Thyroid gland (tissue), 4 donors: ENCODE measurements around the gene FAM237A. TPM values are rescaled to one million over a fixed set of nuclear protein-coding genes. Genes with fewer than 3 reads are reported as not detected.
A peak's percentile ranks its signal among the peaks of the same experiment; 100 is the strongest.

Experiments used
- DNase-seq, 2 donors: peaks; one replicate each; pipeline ENCODE4 v3.0.0-alpha.2; 2019
- H3K27ac ChIP-seq, 3 donors: fragments of 200-600 bp; sonication (generic); 1 replicate in 2 of 3; 2 replicates in 1 of 3; pipeline ENCODE4 v1.5.1; 2016 to 2019; ENCODE audit warnings: mild to moderate bottlenecking in 1 of 3, moderate library complexity in 1 of 3
- H3K27me3 ChIP-seq: fragments of 200-600 bp; sonication (generic); one replicate; pipeline ENCODE4 v1.5.1; 2019
- H3K36me3 ChIP-seq, 2 donors: fragments of 200-600 bp; sonication (generic); one replicate each; pipeline ENCODE4 v1.5.1; 2016 to 2019
- H3K4me1 ChIP-seq, 2 donors: fragments of 200-600 bp; sonication (generic); one replicate each; pipeline ENCODE4 v1.5.1; 2017 to 2019
- H3K4me3 ChIP-seq, 3 donors: fragments of 200-600 bp; sonication (generic); replicated peaks in 1 of 3; 1 replicate in 2 of 3; 2 replicates in 1 of 3; pipeline ENCODE4 v1.5.1; 2016; ENCODE audit warnings: mild to moderate bottlenecking in 1 of 3
- H3K9me3 ChIP-seq: fragments of 200-600 bp; sonication (generic); one replicate; pipeline ENCODE4 v1.5.1; 2017
- CTCF ChIP-seq, 6 experiments: fragments of 200-600 bp in 3 of 6; fragments of 450-650 bp in 3 of 6; sonication (generic) in 3 of 6; IDR thresholded peaks; one replicate each; pipeline ENCODE4 v1.5.1; 2016 to 2019; ENCODE audit warnings: antibody characterized with exemption in 6 of 6, mild to moderate bottlenecking in 2 of 6, inconsistent platforms in 1 of 6, moderate library complexity in 1 of 6
- POLR2A ChIP-seq, 2 donors: fragments of 450-650 bp; IDR thresholded peaks; one replicate each; pipeline ENCODE4 v1.6.1; 2017; ENCODE audit warnings: antibody characterized with exemption in 2 of 2, mild to moderate bottlenecking in 2 of 2, moderate library complexity in 1 of 2
- WGBS, 2 donors: methylation state at CpG; one replicate each; pipeline ENCODE4 v1.1.5; 2017; 5-methylcytosine and 5-hydroxymethylcytosine counted together
- intact Hi-C: fragments of 100-400 bp; cut with DNase I; formaldehyde crosslinking; loops from one replicate; pipeline ENCODE4 v1.15.1; 2023
- total RNA-seq, 4 donors: library from RNA; depleted of rRNA; stranded (reverse); fragments of >200 nt; gene quantifications; one replicate each; pipeline ENCODE4 v1.2.3, GENCODE V29; 2016

The FAM237A gene
- total RNA-seq, 4 donors from 2014 or later = not detected

DNA sequence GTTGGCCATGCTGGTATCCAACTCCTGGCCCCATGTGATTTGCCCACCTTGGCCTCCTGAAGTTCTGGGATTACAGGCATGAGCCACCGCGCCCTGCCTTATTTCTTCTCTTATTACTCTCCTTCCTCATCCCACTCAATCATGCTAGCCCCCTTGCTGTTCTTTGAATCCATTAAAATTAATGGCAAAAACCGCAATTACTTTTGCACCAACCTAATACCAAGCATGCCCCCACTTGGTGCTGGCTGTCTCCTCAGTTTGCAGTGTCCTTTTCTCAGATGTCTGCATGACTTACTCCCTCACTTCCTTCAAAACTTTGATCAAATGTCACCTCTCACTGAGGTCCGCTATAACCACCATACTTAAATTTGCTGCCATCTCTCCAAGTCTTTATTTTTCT lies 41.3 kb downstream of the FAM237A start:
- Histone ChIP-seq H3K27ac (no peak overlapping the region), H3K9me3 (no peaks in the 10 kb centered on the region), H3K36me3 (no peaks in the 10 kb centered on the region), H3K27me3 (peaks cover 3% of the 10 kb centered on the region), H3K4me1 (no peaks in the 10 kb centered on the region), H3K4me3 (no peak overlapping the region)
- TF ChIP-seq POLR2A (IDR thresholded peaks at IDR 0.05) (no peak), CTCF (IDR thresholded peaks at IDR 0.05) (no peak)
- 88 to 91% methylated on average over 4 of the region's 4 CpGs for WGBS, 2 donors
- intact Hi-C loops = no loop called here
- DNase-seq = no peak

GRCh38 chr2:206688453-206688852 lies 46.2 kb downstream of the FAM237A start:
- 58 to 73% methylated on average over 2 of the region's 2 CpGs for WGBS, 2 donors
- Histone ChIP-seq H3K27ac (no peak overlapping the region), H3K4me3 (no peak overlapping the region), H3K27me3 (peaks cover 3% of the 10 kb centered on the region), H3K4me1 (no peaks in the 10 kb centered on the region), H3K9me3 (no peaks in the 10 kb centered on the region), H3K36me3 (no peaks in the 10 kb centered on the region)
- TF ChIP-seq POLR2A (IDR thresholded peaks at IDR 0.05) = no peak
- TF ChIP-seq CTCF (IDR thresholded peaks at IDR 0.05) = no peak
- no peak for DNase-seq
- intact Hi-C loops = no loop called here

DNA sequence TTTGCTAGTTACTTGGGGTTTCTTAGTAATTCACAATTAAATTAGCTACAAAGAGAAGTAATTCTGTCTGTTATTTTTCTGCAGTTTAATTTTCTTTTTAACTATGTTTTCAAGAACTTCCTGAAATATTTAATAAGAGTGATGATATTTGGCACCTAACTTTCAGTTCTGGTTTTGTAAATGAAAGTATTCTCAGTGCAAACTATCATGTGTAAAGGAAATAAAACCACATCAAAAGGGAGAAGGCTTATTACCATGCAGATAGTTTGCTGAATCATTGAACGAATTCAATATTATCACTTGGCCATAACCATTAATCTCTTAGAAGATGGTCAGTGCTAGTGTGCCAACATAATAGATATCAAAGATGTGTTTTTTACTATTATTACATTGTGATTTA lies 46.7 kb downstream of the FAM237A start:
- Histone ChIP-seq H3K9me3 (no peaks in the 10 kb centered on the region), H3K27me3 (peaks cover 3% of the 10 kb centered on the region), H3K36me3 (no peaks in the 10 kb centered on the region), H3K4me3 (no peak overlapping the region), H3K27ac (no peak overlapping the region), H3K4me1 (no peaks in the 10 kb centered on the region)
- intact Hi-C loops = no loop called here
- TF ChIP-seq CTCF (IDR thresholded peaks at IDR 0.05) = no peak
- TF ChIP-seq POLR2A (IDR thresholded peaks at IDR 0.05) = no peak
- WGBS, 2 donors = 75 to 80% methylated on average over 1 of the region's 1 CpG
- DNase-seq = no peak

DNA sequence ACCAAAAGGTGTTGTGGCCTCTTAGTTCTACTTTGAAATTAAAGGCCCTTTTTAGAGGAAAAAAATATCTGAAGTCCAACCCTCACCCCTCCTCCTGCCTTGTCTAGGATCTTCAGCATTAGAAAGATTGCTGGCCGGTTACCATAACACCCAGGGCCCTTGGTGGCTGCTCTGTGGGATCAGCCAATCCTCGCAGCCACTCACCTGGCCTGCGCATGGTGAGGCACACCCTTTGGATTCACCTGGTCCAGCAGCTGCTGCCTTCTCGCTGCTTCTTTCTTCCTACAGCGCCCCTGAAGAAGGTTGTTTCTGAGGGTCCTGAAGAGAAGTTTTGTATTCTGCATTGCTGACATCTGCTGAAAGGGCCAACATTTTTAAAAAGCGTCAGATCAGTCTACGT lies 50.7 kb downstream of the FAM237A start:
- no peak for TF ChIP-seq CTCF (IDR thresholded peaks at IDR 0.05)
- TF ChIP-seq POLR2A (IDR thresholded peaks at IDR 0.05) = no peak
- H3K4me3 ChIP-seq = no peak overlapping the region
- no peaks in the 10 kb centered on the region for H3K9me3 ChIP-seq
- intact Hi-C loops = loop anchor here (10.0 kb wide), 1 partner anchor 782 kb away; no protein-coding TSS in a partner anchor
- H3K36me3 ChIP-seq = no peaks in the 10 kb centered on the region
- no peaks in the 10 kb centered on the region for H3K4me1 ChIP-seq
- H3K27ac ChIP-seq = no peak overlapping the region
- 74 to 78% methylated on average over 7 of the region's 7 CpGs for WGBS, 2 donors
- no peaks in the 10 kb centered on the region for H3K27me3 ChIP-seq
- DNase-seq = no peak

- H3K4me3 ChIP-seq = no peak overlapping the region
- TF ChIP-seq CTCF (IDR thresholded peaks at IDR 0.05) = peak; percentile 39 to 75 (median 56)
- no peak for TF ChIP-seq POLR2A (IDR thresholded peaks at IDR 0.05)
- H3K9me3 ChIP-seq = no peaks in the 10 kb centered on the region
- H3K27ac ChIP-seq = no peak overlapping the region
- intact Hi-C loops = loop anchor here (10.0 kb wide), 1 partner anchor 781 kb away; no protein-coding TSS in a partner anchor
- WGBS, 2 donors = 27 to 29% methylated on average over 5 of the region's 5 CpGs
- H3K27me3 ChIP-seq = no peaks in the 10 kb centered on the region
- DNase-seq = peak; percentile 19 to 22
- no peaks in the 10 kb centered on the region for H3K36me3 ChIP-seq
- no peaks in the 10 kb centered on the region for H3K4me1 ChIP-seq
Measured at GRCh38 chr2:206693399-206694137, 51.3 kb downstream of the FAM237A start.
